ENCODE data around the gene KXD1. TPM values are rescaled to one million over a fixed set of nuclear protein-coding genes. Genes with fewer than 3 reads are reported as not detected.
"Not testable (repeated sequence)": the region's sequence is repeated elsewhere in the genome, so short reads cannot be mapped to it uniquely, and the experiment has no call there.

Gene KXD1
- polyA plus RNA-seq, 1 of the 3 experiments (the other 2 are of a cell fraction): 151 TPM

DNA sequence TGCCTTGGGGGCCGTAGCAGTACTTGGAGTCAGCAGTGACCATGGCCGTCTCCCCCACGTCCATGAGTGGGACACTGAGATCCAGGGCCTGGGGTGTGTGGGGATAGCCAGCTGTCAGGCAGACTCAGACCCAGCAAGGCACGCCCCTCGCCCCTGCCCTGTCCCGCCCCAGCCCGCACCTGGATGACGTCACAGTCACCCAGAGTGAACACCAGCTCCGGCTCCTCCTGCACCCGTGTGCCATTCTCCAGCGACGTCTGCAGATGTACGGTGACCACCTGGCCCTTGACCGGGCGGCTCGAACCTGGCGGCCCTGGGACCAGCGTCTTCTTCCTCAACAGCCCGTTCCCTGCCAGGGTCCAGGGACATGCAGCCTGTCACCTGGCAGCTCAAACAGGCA is 18.3 kb upstream of the KXD1 start:
- ChIA-PET POLR2A (no interaction called here), CTCF (interaction anchor here (2.8 kb wide), 1 partner anchor 17 kb away, joined by 8 read pairs; the partner anchor contains the start of gene ELL)
- peaks cover 4% of the 10 kb centered on the region for H3F3A ChIP-seq (replicated peaks; ENCODE audit: insufficient read depth)
- H3K27ac ChIP-seq (ENCODE audit: low read depth in 2 of 2, low read length in 1 of 2): no peak overlapping the region
- WGBS (ENCODE audit: low lambda C conversion rate): 100% methylated on average over 5 of the region's 19 CpGs
- no peak overlapping the region for H3K4me3 ChIP-seq (ENCODE audit: low read depth in 2 of 2, low read length in 1 of 2)
- H3K9me2 ChIP-seq: no peaks in the 10 kb centered on the region
- H3K79me2 ChIP-seq (ENCODE audit: insufficient read depth): peaks cover 17% of the 10 kb centered on the region
- no peaks in the 10 kb centered on the region for H3K9me3 ChIP-seq
- no peaks in the 10 kb centered on the region for H3K27me3 ChIP-seq (ENCODE audit: insufficient read depth)
- no peak overlapping the region for H3K9ac ChIP-seq
- TF ChIP-seq TAF1 (IDR thresholded peaks at IDR 0.05; ENCODE audit: borderline replicate concordance, low read depth, low read length) (no peak), EP300 (IDR thresholded peaks at IDR 0.05; ENCODE audit: borderline replicate concordance in 1 of 2, low read depth in 1 of 2, low read length in 1 of 2) (no peak), MEF2A (IDR thresholded peaks at IDR 0.05; ENCODE audit: borderline replicate concordance, low read depth) (no peak), RXRA (IDR thresholded peaks at IDR 0.05; ENCODE audit: borderline replicate concordance, low read depth) (no peak), CHD2 (IDR thresholded peaks at IDR 0.05; ENCODE audit: low read length, partially characterized antibody) (no peak), FOXJ3 (CRISPR knock-in tag; IDR thresholded peaks at IDR 0.05) (no peak), CTCF (IDR thresholded peaks at IDR 0.05) (no peak), REST (IDR thresholded peaks at IDR 0.05; ENCODE audit: low read depth, low read length) (no peak), GABPA (IDR thresholded peaks at IDR 0.05; ENCODE audit: low read depth) (no peak), JUND (IDR thresholded peaks at IDR 0.05) (no peak), RAD21 (IDR thresholded peaks at IDR 0.05; ENCODE audit: low read length) (no peak), POLR2AphosphoS5 (IDR thresholded peaks at IDR 0.05; ENCODE audit: low read depth, low read length) (no peak), FOXM1 (IDR thresholded peaks at IDR 0.05; ENCODE audit: low read depth) (no peak), SMC3 (IDR thresholded peaks at IDR 0.05; ENCODE audit: low read depth, low read length) (no peak), RFX5 (IDR thresholded peaks at IDR 0.05; ENCODE audit: low read length) (no peak), FOSL2 (IDR thresholded peaks at IDR 0.05; ENCODE audit: borderline replicate concordance, low read depth) (no peak)
- DNase-seq: no peak
- no peak overlapping the region for H2AFZ ChIP-seq (ENCODE audit: low read depth)
- peaks cover 16 to 31% of the 10 kb centered on the region in 2 experiments for H3K36me3 ChIP-seq (replicated peaks in 1 of 2; ENCODE audit: control insufficient read depth in 1 of 2, insufficient read depth in 2 of 2, low read length in 1 of 2)
- no peaks in the 10 kb centered on the region for H4K20me1 ChIP-seq (ENCODE audit: insufficient read depth)
- no peak overlapping the region for H3K4me2 ChIP-seq
- peaks cover 0 to 15% of the 10 kb centered on the region in 2 experiments; a peak in 2 of 4 replicates for H3K4me1 ChIP-seq (ENCODE audit: control insufficient read depth in 1 of 2, insufficient read depth in 2 of 2, low read depth in 1 of 2, low read length in 1 of 2)

DNA sequence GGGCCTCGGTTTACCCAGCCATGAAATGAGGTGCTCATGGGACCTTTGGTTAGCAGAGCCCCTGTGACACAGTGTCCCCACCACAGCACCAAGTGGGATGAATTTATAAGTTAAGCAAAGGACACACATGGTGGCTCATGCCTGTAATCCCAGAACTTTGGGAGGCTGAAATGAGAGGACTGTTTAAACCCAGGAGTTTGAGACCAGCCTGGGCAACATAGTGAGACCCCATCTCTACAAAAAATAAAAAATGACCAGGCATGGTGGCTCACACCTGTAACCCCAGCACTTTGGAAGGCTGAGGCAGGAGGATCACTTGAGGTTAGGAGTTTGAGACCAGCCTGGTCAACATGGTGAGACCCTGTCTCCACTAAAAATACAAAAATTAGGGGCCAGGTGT is 17.5 kb upstream of the KXD1 start:
- H4K20me1 ChIP-seq (ENCODE audit: insufficient read depth); H3F3A ChIP-seq (replicated peaks; ENCODE audit: insufficient read depth); H3K4me3 ChIP-seq (ENCODE audit: low read depth in 2 of 2, low read length in 1 of 2); H3K27me3 ChIP-seq (ENCODE audit: insufficient read depth); H3K9me2 ChIP-seq; POLR2A ChIA-PET; H3K4me2 ChIP-seq; H3K9ac ChIP-seq; H3K27ac ChIP-seq (ENCODE audit: low read depth in 2 of 2, low read length in 1 of 2); H3K9me3 ChIP-seq; CTCF ChIA-PET; DNase-seq; H2AFZ ChIP-seq (ENCODE audit: low read depth): not testable (repeated sequence)
- Histone ChIP-seq H3K79me2 (ENCODE audit: insufficient read depth) (peaks cover 17% of the 10 kb centered on the region), H3K4me1 (ENCODE audit: control insufficient read depth in 1 of 2, insufficient read depth in 2 of 2, low read depth in 1 of 2, low read length in 1 of 2) (peaks cover 0 to 15% of the 10 kb centered on the region in 2 experiments; a peak in 2 of 4 replicates), H3K36me3 (replicated peaks in 1 of 2; ENCODE audit: control insufficient read depth in 1 of 2, insufficient read depth in 2 of 2, low read length in 1 of 2) (peaks cover 16 to 31% of the 10 kb centered on the region in 2 experiments)
- WGBS (ENCODE audit: low lambda C conversion rate): 90% methylated on average over 1 of the region's 1 CpG

All from SK-N-SH (cell line).